Lung (tissue), 12 donors: Measurements from ENCODE around the gene LIMS2. TPM values are rescaled to one million over a fixed set of nuclear protein-coding genes. Genes with fewer than 3 reads are reported as not detected.
A peak's percentile ranks its signal among the peaks of the same experiment; 100 is the strongest.

Source experiments
- ATAC-seq: fragments of 200-7000 bp; cut with Tn5 transposase; one replicate; pipeline ENCODE4 v1.9.1; 2020; ENCODE audit warnings: moderate number of reproducible peaks; ENCODE audit not compliant: insufficient read depth, low FRiP score
- DNase-seq, 3 donors: peaks; one replicate each; pipeline ENCODE4 v3.0.0-alpha.2; 2013 to 2017
- H3K27ac ChIP-seq, 2 donors: one replicate each; pipeline ENCODE4 v1.5.1; 2013; ENCODE audit warnings: mild to moderate bottlenecking in 2 of 2, moderate library complexity in 2 of 2, control low read depth in 1 of 2, inconsistent platforms in 1 of 2, low read depth in 1 of 2, low read length in 1 of 2
- H3K27me3 ChIP-seq, 3 donors: one replicate each; pipeline ENCODE4 v1.5.1; 2013; ENCODE audit warnings: low read length in 2 of 3; ENCODE audit not compliant: control insufficient read depth in 3 of 3, insufficient read depth in 3 of 3
- H3K36me3 ChIP-seq, 4 donors: one replicate each; pipeline ENCODE4 v1.5.1; 2013; ENCODE audit warnings: low read length in 4 of 4, mild to moderate bottlenecking in 1 of 4, moderate library complexity in 1 of 4; ENCODE audit not compliant: control insufficient read depth in 4 of 4, insufficient read depth in 4 of 4
- H3K4me1 ChIP-seq, 5 donors: one replicate each; pipeline ENCODE4 v1.5.1; 2013; ENCODE audit warnings: low read length in 5 of 5, mild to moderate bottlenecking in 2 of 5, moderate library complexity in 1 of 5; ENCODE audit not compliant: control insufficient read depth in 5 of 5, insufficient read depth in 5 of 5
- H3K4me3 ChIP-seq: one replicate; pipeline ENCODE4 v1.5.1; 2013; ENCODE audit warnings: mild to moderate bottlenecking, control low read depth, moderate library complexity
- H3K9ac ChIP-seq, 2 donors: one replicate each; pipeline ENCODE4 v1.5.1; 2013; ENCODE audit warnings: low read length in 2 of 2, control low read depth in 1 of 2; ENCODE audit not compliant: insufficient read depth in 1 of 2
- H3K9me3 ChIP-seq, 4 donors: one replicate each; pipeline ENCODE4 v1.5.1; 2013; ENCODE audit warnings: low read length in 3 of 4, mild to moderate bottlenecking in 1 of 4, moderate library complexity in 1 of 4; ENCODE audit not compliant: control insufficient read depth in 4 of 4, insufficient read depth in 3 of 4
- WGBS, 2 donors: extraction: QIAGEN DNeasy Blood & Tissue Kit; methylation state at CpG; one replicate each; pipeline ENCODE4 v1.1.7; 2013; 5-methylcytosine and 5-hydroxymethylcytosine counted together
- polyA plus RNA-seq, 2 donors: library from polyadenylated mRNA; stranded (reverse); fragments of 200-250 nt; gene quantifications; one replicate each; pipeline ENCODE4 v1.2.1, GENCODE V29; 2013
- total RNA-seq, 2 donors: library from RNA; depleted of rRNA in 1 of 2; stranded (reverse); fragments of >200 nt in 1 of 2; gene quantifications; one replicate each; pipeline ENCODE4 v1.2.1, GENCODE V29; 2014 to 2021
- TF ChIP-seq, protein P1 (sequence below): IDR thresholded peaks from 2 replicates; pipeline ENCODE4 v1.5.1; 2012; ENCODE audit warnings: mild to moderate bottlenecking; ENCODE audit errors: control extremely low read depth, extremely low read depth
- donor health status: control.
- donor health status: control.
- donor health status: Bipolar disorder and iron deficiency.
- donor health status: healthy.
- donor health status: DM: yes; HTN: yes; CAD: no.

LIMS2 gene
- total and polyA plus RNA-seq, 4 donors = 22.2 to 138 (median 80.4) TPM

DNA sequence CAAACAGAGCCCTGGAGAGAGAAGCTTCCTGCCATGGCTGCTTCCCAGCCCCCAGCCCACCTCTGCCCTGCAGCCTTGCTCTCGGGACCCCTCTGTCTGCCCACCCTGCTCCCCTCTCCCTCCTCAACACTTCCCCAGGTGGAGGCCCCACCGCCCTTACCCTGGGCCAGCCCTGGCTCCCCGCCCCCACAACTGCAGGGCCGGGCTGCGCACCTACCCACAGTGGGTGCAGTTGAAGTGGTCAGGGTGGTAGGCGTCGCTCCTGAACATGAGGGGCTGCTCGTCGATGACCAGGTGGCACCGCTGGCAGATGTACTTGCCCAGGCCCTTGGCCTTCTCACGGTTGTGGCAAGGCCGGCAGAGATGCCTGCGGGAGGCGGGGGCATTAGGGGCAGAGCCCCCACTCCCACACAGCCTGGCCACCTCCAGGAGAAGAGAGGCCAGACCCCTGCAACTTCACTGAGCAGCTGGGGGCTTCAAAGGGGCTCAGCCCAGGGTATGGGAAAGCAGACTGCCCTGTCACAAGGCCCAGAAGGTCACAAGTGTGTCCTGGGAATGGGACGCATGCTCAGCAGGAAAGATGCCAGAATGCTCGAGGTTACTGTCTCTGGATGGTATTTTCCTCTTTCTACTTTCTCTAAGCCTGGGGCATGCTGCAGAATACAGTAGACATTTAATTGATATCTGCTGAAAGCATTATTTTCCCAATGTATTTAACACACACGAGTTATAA is 32.5 kb downstream of the LIMS2 start:
- Histone ChIP-seq H3K9me3 (no peaks in the 10 kb centered on the region), H3K27ac (peak overlapping the region; percentile 43 to 49), H3K27me3 (no peaks in the 10 kb centered on the region), H3K4me1 (peaks cover 0 to 44% (median 3%) of the 10 kb centered on the region in 5 donors), H3K36me3 (peaks cover 0 to 9% (median 0%) of the 10 kb centered on the region in 4 donors), H3K9ac (no peak overlapping the region), H3K4me3 (no peak overlapping the region)
- TF ChIP-seq, protein P1, sequence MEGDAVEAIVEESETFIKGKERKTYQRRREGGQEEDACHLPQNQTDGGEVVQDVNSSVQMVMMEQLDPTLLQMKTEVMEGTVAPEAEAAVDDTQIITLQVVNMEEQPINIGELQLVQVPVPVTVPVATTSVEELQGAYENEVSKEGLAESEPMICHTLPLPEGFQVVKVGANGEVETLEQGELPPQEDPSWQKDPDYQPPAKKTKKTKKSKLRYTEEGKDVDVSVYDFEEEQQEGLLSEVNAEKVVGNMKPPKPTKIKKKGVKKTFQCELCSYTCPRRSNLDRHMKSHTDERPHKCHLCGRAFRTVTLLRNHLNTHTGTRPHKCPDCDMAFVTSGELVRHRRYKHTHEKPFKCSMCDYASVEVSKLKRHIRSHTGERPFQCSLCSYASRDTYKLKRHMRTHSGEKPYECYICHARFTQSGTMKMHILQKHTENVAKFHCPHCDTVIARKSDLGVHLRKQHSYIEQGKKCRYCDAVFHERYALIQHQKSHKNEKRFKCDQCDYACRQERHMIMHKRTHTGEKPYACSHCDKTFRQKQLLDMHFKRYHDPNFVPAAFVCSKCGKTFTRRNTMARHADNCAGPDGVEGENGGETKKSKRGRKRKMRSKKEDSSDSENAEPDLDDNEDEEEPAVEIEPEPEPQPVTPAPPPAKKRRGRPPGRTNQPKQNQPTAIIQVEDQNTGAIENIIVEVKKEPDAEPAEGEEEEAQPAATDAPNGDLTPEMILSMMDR = no peak
- DNase-seq (no peak), ATAC-seq (no peak)
- 83 to 84% methylated on average over 16 to 17 of the region's 17 CpGs for WGBS, 2 donors

DNA sequence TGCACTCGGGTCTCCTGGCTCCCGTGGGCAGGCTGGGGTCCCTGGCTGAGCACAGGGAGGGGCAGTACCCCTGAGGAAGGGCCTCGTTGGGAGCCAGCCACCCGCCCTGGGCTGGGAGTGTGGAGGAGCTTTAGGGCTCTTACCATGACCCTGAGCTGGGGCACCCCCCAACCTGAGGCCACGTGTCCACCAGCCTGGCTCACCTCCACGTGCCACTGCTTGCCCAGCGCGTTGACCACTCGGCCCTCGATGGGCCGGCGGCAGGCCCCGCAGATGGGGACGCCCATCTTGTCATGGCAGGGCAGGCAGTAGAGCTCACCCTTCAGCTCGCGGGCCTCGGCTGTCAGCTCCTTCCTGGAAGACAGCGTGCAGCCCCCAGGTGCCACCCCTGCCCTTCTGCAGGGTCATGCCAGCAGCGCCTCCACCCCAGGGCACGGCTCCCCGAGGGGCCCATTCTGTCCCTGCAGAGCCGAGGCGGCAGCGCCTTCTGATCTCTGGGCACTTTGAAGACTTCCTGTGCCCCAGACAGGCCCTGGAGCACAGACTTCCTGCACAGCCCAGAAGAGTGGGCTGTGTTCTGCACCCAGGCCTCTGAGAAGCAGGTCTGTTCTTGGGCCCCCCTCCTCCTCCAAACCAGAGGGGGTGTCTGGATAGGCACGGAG is 33.4 kb downstream of the LIMS2 start:
- Histone ChIP-seq H3K27me3 (no peaks in the 10 kb centered on the region), H3K4me3 (no peak overlapping the region), H3K36me3 (peaks cover 0 to 9% (median 0%) of the 10 kb centered on the region in 4 donors), H3K9me3 (no peaks in the 10 kb centered on the region), H3K9ac (no peak overlapping the region), H3K27ac (peak overlapping the region in 1 of 2 donors; percentile 50), H3K4me1 (peaks cover 0 to 43% (median 7%) of the 10 kb centered on the region in 5 donors)
- ATAC-seq (no peak), DNase-seq (no peak)
- 44 to 47% methylated on average over 25 of the region's 25 CpGs for WGBS, 2 donors
- TF ChIP-seq, protein P1 = no peak

DNA sequence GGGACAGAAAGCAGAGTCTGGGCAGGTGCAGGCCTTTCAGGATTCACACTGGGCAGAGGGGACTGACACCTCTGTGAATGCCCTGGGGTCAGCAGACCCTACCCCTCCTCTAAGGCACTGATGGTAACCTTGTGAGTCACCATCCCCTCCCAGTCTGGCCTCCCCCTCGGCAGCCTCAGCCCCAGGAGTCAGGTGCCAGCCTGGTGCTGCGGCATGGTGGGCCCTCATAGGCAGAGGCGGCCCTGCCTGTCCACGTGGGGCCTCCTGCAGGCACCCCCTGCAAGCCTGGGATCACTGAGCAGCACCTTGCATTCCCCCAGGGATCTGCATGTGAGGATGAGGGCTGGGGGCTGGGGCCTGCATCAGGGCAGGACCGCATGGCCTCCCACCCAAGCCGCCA is 34.2 kb downstream of the LIMS2 start:
- Histone ChIP-seq H3K9me3 (no peaks in the 10 kb centered on the region), H3K36me3 (peaks cover 0 to 11% (median 0%) of the 10 kb centered on the region in 4 donors), H3K4me1 (peaks cover 0 to 42% (median 8%) of the 10 kb centered on the region in 5 donors), H3K9ac (no peak overlapping the region), H3K27ac (peak overlapping the region in 1 of 2 donors; percentile 35), H3K4me3 (no peak overlapping the region), H3K27me3 (no peaks in the 10 kb centered on the region)
- 87 to 98% methylated on average over 6 of the region's 6 CpGs for WGBS, 2 donors
- TF ChIP-seq, protein P1 = no peak
- no peak for ATAC-seq
- DNase-seq = no peak
